Measurements from ENCODE around the gene CELF3.

CELF3 gene

DNA sequence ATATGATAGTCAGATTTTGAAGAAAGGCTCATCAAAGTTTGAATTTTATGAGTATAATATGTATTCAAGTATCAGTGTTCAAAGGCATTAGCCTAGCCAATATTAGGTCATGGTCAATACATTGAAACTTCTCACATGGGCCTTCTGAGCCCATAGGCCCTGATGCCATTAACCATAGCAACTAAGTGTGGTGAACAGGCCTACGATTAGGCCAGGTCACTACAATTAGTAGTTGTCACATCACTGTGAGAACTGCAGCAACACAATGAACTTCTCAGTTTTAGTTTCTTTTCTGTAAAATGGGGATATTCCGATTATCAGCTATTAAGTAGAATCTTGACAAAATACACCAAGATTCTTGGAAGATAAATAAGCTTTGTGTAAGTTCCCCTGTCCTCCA lies 30.0 kb downstream of the CELF3 start:
- ChIA-PET POLR2A (no interaction called here), CTCF (interaction anchor here (0.8 kb wide), 1 partner anchor 93 kb away, joined by 3 read pairs; no protein-coding TSS in a partner anchor)
- Histone ChIP-seq H3K27ac (ENCODE audit: extremely low read depth, low read depth, low read length) (no peak overlapping the region), H3K4me1 (ENCODE audit: control insufficient read depth, insufficient read depth, low read length) (no peaks in the 10 kb centered on the region), H3K4me3 (ENCODE audit: low read depth, low read length) (no peak overlapping the region), H3K9me3 (ENCODE audit: control insufficient read depth, insufficient read depth, low read depth, low read length) (no peaks in the 10 kb centered on the region), H3K36me3 (ENCODE audit: control insufficient read depth in 2 of 2, insufficient read depth in 1 of 2, low read length in 2 of 2) (peaks cover 4 to 19% of the 10 kb centered on the region in 2 experiments; a peak in 2 of 3 replicates)
- TF ChIP-seq ZNF521 (tag by site-specific recombination; IDR thresholded peaks at IDR 0.05): no peak
- TF ChIP-seq, protein P1, sequence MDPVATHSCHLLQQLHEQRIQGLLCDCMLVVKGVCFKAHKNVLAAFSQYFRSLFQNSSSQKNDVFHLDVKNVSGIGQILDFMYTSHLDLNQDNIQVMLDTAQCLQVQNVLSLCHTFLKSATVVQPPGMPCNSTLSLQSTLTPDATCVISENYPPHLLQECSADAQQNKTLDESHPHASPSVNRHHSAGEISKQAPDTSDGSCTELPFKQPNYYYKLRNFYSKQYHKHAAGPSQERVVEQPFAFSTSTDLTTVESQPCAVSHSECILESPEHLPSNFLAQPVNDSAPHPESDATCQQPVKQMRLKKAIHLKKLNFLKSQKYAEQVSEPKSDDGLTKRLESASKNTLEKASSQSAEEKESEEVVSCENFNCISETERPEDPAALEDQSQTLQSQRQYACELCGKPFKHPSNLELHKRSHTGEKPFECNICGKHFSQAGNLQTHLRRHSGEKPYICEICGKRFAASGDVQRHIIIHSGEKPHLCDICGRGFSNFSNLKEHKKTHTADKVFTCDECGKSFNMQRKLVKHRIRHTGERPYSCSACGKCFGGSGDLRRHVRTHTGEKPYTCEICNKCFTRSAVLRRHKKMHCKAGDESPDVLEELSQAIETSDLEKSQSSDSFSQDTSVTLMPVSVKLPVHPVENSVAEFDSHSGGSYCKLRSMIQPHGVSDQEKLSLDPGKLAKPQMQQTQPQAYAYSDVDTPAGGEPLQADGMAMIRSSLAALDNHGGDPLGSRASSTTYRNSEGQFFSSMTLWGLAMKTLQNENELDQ (tag by site-specific recombination; IDR thresholded peaks at IDR 0.05; ENCODE audit: low read depth): no peak
- no peak for TF ChIP-seq ZNF248 (tag by site-specific recombination; IDR thresholded peaks at IDR 0.05)
- TF ChIP-seq ZNF544 (tag by site-specific recombination; IDR thresholded peaks at IDR 0.05): no peak
- TF ChIP-seq ZNF121 (tag by site-specific recombination; IDR thresholded peaks at IDR 0.05): no peak
- no peak for TF ChIP-seq ZNF629 (tag by site-specific recombination; IDR thresholded peaks at IDR 0.05)
- no peak for TF ChIP-seq SP2 (tag by site-specific recombination; IDR thresholded peaks at IDR 0.05)
- no peak for TF ChIP-seq SCRT2 (tag by site-specific recombination; IDR thresholded peaks at IDR 0.05)
- no peak for TF ChIP-seq ZNF660 (tag by site-specific recombination; IDR thresholded peaks at IDR 0.05)
- TF ChIP-seq ZBTB10 (tag by site-specific recombination; IDR thresholded peaks at IDR 0.05): no peak
- TF ChIP-seq, protein P2, sequence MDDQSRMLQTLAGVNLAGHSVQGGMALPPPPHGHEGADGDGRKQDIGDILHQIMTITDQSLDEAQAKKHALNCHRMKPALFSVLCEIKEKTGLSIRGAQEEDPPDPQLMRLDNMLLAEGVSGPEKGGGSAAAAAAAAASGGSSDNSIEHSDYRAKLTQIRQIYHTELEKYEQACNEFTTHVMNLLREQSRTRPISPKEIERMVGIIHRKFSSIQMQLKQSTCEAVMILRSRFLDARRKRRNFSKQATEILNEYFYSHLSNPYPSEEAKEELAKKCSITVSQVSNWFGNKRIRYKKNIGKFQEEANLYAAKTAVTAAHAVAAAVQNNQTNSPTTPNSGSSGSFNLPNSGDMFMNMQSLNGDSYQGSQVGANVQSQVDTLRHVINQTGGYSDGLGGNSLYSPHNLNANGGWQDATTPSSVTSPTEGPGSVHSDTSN (CRISPR knock-in tag; IDR thresholded peaks at IDR 0.05): no peak
- TF ChIP-seq ZNF184 (tag by site-specific recombination; IDR thresholded peaks at IDR 0.05): no peak
- no peak for TF ChIP-seq ZNF18 (tag by site-specific recombination; IDR thresholded peaks at IDR 0.05)
- no peak for TF ChIP-seq ZNF473 (tag by site-specific recombination; IDR thresholded peaks at IDR 0.05)

- ChIA-PET POLR2A (no interaction called here), CTCF (interaction anchor here (0.6 to 1.3 kb wide), 3 partner anchors 9 to 1874 kb away, joined by 4 to 7 read pairs (median 5); no protein-coding TSS in a partner anchor)
- peaks cover 8 to 22% of the 10 kb centered on the region in 2 experiments; a peak in 2 of 3 replicates for H3K36me3 ChIP-seq (ENCODE audit: control insufficient read depth in 2 of 2, insufficient read depth in 1 of 2, low read length in 2 of 2)
- no peak overlapping the region for H3K4me3 ChIP-seq (ENCODE audit: low read depth, low read length)
- H3K9me3 ChIP-seq (ENCODE audit: control insufficient read depth, insufficient read depth, low read depth, low read length): no peaks in the 10 kb centered on the region
- H3K4me1 ChIP-seq (ENCODE audit: control insufficient read depth, insufficient read depth, low read length): no peaks in the 10 kb centered on the region
- H3K27ac ChIP-seq (ENCODE audit: extremely low read depth, low read depth, low read length): no peak overlapping the region
- no peak for TF ChIP-seq HOXD13 (CRISPR knock-in tag; IDR thresholded peaks at IDR 0.05; ENCODE audit: borderline replicate concordance)
- no peak for TF ChIP-seq ZNF561 (tag by site-specific recombination; IDR thresholded peaks at IDR 0.05; ENCODE audit: borderline replicate concordance)
- TF ChIP-seq ZNF184 (tag by site-specific recombination; IDR thresholded peaks at IDR 0.05): no peak
- TF ChIP-seq, protein P3, sequence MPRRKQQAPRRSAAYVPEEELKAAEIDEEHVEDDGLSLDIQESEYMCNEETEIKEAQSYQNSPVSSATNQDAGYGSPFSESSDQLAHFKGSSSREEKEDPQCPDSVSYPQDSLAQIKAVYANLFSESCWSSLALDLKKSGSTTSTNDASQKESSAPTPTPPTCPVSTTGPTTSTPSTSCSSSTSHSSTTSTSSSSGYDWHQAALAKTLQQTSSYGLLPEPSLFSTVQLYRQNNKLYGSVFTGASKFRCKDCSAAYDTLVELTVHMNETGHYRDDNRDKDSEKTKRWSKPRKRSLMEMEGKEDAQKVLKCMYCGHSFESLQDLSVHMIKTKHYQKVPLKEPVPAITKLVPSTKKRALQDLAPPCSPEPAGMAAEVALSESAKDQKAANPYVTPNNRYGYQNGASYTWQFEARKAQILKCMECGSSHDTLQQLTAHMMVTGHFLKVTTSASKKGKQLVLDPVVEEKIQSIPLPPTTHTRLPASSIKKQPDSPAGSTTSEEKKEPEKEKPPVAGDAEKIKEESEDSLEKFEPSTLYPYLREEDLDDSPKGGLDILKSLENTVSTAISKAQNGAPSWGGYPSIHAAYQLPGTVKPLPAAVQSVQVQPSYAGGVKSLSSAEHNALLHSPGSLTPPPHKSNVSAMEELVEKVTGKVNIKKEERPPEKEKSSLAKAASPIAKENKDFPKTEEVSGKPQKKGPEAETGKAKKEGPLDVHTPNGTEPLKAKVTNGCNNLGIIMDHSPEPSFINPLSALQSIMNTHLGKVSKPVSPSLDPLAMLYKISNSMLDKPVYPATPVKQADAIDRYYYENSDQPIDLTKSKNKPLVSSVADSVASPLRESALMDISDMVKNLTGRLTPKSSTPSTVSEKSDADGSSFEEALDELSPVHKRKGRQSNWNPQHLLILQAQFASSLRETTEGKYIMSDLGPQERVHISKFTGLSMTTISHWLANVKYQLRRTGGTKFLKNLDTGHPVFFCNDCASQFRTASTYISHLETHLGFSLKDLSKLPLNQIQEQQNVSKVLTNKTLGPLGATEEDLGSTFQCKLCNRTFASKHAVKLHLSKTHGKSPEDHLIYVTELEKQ (tag by site-specific recombination; IDR thresholded peaks at IDR 0.05; ENCODE audit: borderline replicate concordance): no peak
- no peak for TF ChIP-seq ZNF132 (tag by site-specific recombination; IDR thresholded peaks at IDR 0.05; ENCODE audit: borderline replicate concordance)
- TF ChIP-seq AEBP2 (tag by site-specific recombination; IDR thresholded peaks at IDR 0.05; ENCODE audit: borderline replicate concordance): no peak
- no peak for TF ChIP-seq ZNF521 (tag by site-specific recombination; IDR thresholded peaks at IDR 0.05)
Observed at GRCh38 chr1:151684128-151684527, 32.5 kb downstream of the CELF3 start.
